HG02623 (cell line): ENCODE results near the gene CD200R1L.

Experiments
- ATAC-seq: cut with Tn5 transposase; IDR thresholded peaks from one replicate; pipeline ENCODE4 v1.9.1; 2021; ENCODE audit warnings: moderate library complexity; ENCODE audit not compliant: unreplicated experiment

Gene CD200R1L

DNA sequence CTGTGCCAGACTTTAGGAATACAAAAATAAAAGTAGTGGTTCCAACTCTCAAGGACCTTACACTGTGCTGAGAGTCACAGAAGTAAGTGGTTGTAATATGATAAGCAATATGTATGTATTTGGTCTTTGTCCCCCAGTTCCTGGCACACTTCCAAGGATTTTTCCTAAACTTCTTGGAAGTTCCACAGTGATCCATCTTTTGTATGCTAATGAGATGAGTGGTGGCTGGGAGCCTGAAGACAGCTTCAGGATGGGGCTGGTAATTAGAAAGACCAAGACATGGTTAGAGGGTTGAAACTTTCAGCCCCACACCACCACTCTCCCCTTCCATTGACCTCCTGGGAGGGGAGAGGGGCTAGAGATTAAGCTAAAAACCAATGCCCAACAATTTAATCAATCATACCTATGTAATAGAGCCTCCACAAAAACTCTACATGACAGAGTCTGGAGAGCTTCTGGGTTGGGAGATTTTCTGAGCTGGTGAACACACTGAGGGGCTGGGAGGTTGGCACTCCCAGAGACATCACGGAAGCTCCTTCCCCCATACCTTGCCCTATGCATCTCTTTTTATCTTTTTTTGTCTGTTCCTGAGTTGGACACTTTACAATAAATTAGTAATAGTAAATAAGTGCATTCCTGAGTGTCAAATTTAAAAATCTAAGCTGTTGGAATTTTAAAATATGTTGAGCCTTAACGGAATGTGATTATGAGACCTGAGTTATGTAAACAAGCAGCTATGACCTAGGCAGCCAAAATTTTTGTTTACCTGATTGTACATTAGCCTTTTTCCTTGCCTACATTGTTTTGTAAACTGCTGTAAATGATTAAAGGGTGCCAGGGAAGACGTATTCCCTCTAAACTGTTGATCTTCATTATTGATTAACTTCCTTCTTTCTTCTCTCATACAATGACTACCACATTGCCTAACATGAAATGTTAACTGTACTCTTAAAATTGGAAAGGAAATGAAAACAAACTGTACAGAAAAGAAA, 24.3 kb downstream of the CD200R1L start:
- no peak for ATAC-seq

DNA sequence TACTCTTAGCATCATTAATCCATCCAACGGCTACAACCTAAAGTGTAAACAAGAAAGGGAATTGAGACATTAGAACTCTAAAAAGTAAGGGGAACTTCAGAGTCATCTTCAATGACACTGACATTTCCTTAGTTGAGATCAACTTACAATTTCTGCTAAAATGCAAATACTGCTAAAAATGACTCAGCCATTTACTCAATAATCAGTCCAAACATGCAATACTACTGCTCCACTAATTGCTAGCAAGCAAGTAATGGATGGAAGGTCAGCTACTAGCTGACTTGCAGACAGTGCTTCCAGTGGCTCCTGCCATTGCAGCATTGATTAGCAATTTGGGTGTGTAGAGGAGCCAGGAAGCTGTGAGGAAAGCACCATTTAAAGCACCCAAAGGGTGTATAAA, 28.4 kb downstream of the CD200R1L start:
- ATAC-seq: no peak

DNA sequence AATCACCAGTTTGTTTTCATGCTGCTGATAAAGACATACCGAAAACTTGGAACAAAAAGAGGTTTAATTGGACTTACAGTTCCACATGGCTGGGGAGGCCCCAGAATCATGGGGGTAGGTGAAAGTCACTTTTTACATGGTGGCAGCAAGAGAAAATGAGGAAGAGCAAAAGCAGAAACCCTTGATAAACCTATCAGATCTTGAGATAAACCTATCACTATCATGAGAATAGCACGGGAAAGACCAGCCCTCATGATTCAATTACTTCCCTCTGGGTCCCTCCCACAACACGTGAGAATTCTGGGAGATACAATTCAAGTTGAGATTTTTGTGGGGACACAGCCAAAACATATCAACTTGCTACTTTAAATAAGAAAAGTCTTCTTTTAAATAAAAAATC, 28.9 kb downstream of the CD200R1L start:
- no peak for ATAC-seq

DNA sequence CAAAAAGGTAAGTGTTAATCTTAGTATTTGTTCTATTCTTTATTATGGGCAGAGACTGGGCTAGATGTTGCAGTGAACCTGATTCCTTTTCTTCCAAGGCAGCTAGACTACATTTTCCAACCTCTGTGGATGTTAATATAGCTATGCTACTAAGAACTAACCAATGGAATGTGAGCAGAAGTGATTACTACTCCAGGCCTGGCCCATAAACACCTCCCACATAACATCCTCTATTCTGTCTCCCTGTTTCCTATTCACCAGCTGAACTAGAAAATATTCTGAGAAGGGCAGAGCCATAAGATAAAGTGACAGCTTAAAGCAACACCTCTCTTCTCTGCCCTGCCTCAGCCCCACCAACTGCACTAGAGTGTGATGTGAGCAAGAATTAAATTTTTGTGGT, 29.4 kb downstream of the CD200R1L start:
- ATAC-seq: no peak

DNA sequence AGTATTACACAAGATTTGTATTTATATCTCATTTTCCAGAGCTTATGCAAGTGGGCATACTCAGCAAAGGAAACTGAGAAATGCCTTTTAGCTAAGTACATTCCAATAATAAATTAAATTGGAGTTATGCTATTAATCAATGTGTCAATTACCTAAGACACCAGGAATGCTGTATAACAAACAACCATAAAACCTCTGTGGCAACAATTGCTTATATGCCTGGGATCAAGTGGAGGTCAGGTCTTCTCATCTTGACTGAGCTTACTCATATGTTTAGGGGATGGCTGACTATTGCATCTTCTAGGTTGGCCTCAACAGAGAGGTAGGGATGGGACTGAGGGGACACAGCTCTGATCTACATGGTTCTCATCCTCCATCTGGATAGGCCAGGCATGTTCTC, 30.7 kb downstream of the CD200R1L start:
- no peak for ATAC-seq

DNA sequence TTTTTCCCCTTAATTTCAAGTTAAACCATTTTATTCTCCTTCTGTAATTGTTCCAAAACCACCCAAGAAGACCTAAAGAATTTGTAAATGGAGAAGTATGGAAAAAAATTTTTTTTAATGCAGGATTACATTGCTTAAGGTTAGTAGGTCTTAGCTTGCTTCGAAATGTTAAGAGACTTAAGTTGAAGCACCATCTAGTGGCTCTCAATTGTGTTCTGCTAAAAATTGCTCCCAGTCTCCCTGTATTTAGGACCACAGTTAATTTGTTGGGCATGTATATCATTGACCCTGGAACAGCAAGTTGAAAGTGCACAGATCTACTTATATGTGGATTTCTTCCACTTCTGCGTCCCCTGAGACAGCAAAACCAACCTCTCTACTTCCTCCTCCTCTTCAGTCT, 32.4 kb downstream of the CD200R1L start:
- ATAC-seq: no peak

DNA sequence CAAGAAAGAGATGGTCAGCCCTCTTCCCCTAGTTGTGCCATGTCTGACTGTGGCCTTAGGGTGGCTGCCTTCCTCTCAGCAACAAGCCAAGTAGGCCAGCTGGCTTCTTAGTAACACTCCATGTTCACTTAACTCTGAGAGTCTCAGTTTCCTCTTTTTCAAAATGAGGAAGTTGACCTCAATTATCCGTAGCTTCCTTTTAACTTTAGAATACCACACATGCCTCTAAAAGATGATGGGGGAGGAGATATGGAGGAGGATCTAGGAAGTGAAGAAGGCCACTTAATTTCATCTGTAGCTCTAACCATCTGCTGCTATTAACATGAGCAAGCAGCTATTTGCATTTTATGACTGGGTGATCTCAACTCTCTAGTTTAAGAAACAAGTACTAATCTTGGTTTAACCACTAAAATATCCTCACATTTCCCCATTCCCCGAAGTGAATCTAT, 32.9 kb downstream of the CD200R1L start:
- ATAC-seq: peak; percentile 62

DNA sequence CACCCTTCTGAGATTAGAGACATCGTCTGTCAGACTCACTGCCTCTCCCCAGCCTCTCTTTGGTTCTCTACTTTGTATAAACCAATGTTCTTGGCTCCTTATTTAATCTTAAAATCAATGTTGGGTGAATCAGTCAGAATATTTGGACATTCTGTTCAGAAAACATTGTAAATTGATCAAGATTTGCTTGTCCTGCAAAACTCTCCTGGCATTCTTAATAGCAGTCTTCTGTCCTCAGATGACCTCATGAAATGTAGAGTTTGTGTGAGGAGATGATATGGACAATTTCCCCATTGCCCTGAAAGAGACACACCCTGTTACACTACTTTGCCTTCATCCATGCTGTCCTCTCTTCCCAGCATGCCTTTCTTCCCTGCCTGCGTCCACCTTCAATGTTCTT, 33.6 kb downstream of the CD200R1L start:
- no peak for ATAC-seq

DNA sequence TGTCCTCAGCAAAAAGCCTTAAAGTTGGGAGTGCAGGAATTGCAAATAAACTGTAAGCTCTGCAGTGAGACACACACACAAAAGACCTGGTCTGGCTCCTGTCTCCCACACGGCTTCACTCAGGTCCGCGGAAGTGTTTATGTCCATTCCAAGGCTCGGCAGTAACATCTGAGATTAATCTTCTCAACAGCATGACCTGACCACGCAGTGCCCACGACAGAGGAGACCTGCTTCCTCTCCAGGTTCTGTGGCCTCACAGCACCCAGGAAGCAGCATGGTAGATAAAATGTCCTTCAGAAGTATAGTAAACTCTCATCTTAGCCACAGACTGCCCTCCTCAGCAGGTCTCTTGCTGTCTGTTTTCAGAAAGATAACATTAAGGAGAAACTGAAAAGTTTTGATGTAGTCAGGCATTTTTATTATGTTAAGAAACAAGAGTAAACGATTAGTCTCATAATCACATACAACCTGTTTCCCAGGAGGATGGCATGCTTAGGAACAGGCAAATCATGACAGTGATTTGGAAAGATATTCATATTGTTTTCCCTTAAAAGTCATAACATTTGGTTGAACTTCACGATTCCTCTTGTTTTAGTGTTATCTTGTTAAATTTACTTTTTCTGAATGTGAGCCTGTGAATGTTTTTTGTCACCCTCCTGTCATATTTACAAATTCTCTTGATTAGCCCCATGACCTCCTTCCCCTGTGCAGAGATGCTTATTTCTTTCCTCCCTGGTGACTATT, 34.6 kb downstream of the CD200R1L start:
- no peak for ATAC-seq

DNA sequence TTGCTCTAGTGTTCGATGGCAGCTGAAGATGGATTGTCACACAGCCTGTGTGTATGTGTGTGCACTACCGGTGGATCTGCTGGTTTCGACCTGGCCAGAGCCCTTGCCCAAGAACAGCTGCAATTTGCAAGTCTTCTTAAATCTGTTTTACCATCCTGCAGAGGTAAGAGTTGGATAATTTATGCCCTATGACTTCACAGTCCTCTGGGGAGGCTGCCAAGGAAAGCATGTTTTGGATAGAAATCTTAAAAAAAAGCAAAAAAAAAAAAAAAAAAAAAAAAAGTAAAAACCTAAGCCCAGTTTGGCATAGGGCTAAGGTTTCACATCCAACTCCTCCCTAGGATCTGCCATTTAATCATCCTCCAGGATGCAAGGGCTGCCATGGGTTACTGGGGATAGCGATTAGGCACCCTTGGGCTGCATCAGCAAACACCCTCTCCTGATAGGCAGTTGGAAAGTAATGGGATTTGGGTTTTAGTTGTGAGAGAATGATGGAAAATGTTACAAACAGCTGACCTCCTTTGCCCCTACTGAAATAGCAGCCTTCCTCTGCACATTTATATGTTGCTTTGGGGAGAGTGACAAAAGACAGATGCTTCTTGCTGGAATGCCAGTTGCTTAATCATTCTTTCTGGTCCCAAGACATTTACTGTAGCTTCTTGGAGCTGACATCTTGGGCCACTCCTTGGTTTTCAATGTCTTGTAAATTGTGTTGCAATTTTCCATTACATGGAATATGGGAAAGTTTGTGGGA, 35.4 kb downstream of the CD200R1L start:
- no peak for ATAC-seq

DNA sequence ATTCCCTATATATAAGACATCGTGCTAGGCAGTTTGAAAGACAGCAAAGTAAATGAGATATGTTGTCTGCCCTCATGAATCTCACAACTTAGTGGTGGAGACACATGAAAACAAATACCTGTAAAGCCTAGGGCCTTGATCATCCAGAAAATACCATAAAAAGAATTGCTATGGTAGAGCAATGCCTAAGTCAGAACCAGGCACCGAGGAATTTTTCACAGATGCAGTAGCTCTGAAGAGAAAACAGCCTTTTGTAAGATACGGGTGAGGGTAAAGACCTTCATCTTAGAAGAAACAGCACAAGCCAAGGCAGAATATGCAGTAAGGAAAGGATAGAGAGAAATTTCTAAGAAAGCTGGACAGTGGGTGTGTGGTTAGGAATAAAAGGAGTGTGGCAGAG, 36.1 kb downstream of the CD200R1L start:
- ATAC-seq: no peak

DNA sequence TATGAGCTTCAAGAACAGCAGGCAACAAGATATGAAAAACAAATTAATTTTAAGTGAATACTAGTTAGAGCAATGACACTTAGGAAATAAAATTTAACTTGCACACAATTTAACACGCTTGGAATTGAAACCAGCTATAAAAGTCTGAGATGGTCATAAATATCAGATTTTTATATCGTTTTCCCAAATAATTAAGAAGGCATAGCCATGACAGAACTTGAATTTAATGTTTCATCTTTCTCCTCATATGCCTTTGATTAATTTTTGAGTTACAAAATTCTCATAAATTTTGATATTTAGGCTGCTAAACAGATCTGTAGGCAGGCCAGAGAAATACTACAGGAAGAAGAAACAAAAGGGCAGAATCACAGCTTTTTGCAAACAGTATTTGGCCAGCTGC, 38.5 kb downstream of the CD200R1L start:
- no peak for ATAC-seq

DNA sequence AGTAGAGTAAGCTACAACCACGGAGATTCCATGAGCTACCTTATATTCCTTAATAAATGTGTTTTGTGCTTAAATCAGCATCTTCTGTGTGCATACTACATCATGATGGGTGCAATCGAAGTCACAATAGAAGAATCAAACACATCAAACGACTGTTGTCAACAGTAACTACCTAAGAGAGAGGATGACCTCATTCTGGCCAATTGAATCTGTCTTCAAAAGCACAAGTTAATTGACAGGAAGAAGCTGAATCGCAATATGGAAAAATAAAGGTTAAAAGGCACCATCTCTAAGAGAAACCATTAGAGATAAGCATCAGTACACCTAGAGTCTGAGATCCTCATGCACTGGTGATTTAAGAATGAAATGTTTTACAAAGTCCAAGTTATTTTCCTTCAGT, 39.0 kb downstream of the CD200R1L start:
- no peak for ATAC-seq

DNA sequence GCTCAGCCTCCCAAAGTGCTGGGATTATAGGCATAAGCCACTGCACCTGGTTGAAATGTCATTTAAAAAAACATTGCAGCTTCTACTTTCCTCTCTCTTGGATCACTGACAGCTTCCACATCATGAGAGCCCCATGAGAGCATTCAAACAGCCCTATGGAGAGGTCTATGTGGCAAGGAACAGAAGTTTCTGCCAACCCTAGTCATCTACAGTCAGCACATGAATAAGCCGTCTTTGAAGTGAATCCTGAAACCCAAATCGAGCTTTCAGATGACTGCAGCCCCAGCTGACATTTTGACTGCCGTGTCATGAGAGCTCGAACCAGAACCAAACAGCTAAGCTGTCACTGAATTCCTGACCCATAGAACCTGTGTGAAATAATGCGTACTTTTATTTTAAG, 39.8 kb downstream of the CD200R1L start:
- ATAC-seq: no peak

DNA sequence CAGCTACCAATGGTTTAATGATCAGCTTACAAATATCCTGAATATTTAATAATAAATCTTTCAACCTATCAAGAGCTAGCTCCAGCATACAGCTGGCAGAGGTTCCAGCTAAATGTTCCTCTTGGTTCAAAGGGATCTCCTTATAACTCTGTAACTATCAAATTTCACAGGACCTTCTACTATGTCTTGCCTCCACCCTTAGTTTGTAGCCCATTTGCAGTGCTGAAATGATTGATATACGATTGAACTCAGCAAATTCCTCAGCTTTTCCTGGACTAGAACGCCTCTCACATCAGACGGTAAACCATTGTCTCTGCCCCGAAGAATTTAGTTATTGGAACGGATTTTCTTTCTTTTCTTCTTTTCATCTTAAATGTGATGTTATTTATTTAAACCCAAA, 41.5 kb downstream of the CD200R1L start:
- ATAC-seq: no peak

DNA sequence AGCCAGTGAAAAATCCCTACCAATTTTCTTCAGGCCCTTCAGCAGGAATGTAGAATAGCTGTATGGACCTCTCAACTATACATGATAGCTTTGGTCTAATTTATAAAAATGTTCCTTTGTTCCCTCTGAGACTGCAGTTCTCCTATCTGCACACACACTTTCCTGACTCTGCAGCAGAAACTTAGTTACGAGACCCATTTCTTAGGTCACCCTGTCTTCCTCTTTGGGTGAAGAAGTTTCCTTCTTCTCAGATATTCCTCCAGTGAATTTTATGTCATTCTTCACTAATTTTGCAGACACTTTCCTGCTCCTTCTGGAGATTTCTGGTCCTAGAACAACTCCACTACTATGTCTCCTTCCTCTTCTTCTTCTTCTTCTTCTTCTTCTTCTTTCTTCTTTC, 42.6 kb downstream of the CD200R1L start:
- no peak for ATAC-seq

DNA sequence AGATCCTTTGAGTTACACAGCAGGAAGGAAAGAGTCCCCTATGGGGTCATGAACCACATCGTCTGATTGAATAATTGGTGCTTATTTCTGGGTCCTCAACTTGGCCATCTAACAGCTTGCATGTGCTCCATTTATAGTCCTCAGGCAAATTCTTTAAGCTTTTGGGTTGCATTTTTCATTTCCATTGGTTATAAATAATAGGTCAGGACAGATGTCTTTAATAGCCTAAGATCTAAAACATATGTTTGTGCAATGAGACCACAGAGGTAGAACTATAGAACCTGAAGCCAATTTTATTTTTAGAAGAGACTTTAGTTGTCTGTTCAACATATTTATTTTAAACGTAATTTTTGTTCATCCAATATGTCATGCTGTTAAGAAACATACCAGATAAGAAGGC, 43.2 kb downstream of the CD200R1L start:
- ATAC-seq: no peak

DNA sequence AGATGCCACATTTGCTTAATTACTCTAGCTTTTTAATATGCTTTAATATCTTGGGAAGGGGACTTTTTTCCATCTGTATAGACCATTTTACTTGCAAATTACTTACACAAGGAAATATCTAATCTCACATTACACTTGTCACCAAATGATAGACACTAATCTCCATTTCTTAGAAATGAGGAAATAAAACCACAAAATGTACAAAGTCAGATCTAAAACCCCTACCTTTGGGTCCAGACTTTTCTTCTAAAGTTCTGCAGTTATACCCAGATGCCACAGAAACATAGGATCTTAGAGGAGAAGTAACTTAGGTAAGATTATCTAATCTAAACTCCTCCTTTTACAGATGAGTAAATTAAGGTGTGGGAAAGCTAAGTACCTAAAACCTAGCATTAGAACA, 44.3 kb downstream of the CD200R1L start:
- ATAC-seq: no peak

DNA sequence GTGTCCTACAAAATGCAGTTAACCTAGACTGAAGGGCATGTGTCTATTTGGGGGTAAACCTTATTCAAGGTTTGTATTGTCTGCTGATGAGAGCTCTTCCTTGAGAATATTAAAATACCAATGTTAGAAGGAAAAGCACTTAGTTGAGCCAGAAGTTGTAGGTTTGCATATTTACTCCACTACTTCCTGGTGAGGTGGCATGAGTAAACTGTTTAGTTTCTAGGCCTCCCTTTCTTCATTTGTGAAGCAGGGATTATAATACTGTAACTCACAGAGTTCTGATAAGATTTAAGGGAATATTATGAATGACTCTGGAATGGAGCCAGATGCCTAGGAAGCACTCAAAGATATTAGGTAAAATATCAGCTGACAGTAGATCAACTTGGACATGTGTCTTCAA, 46.7 kb downstream of the CD200R1L start:
- ATAC-seq: no peak

DNA sequence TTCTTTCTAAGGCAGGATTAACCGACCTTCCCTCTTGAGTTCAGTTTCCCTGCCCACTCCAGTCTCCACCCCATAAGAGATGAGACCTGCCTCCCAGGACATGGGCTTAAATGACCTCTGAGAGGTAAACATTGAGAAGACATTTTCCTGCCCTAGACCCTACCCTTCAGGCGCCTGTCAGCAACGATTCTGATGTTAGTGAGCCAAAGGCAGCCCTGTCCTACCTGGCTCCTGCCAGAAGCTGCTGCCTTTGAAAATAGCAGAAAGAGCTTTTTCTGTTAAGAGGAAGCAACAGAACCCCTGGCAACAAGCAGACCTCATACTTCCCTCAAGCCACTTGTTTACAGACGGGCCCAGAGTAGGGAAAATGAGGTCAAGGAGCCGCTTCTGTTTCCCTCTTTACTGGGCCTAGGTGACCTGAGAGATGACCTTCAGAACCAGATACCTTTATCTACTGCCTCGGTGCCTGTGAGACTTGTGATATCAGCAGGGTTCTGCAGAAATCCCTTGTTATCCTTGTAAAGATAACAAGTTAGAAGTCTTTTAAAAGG, 52.0 kb downstream of the CD200R1L start:
- ATAC-seq: no peak
